Mammary epithelial cell (primary cell): ENCODE data around the gene VCP.

Source experiments
- CTCF ChIP-seq, 2 donors: IDR thresholded peaks in 1 of 2; conservative IDR thresholded peaks in 1 of 2; 2 replicates each; pipeline ENCODE4 v1.5.1; 2011 to 2012; ENCODE audit warnings: inconsistent platforms in 2 of 2, low read length in 2 of 2, mild to moderate bottlenecking in 2 of 2, control low read depth in 1 of 2, low read depth in 1 of 2; ENCODE audit not compliant: insufficient read depth in 1 of 2; ENCODE audit errors: extremely low read depth in 1 of 2
- EZH2 ChIP-seq: IDR thresholded peaks from 2 replicates; pipeline ENCODE4 v1.6.1; 2012; ENCODE audit warnings: low read length, inconsistent platforms, borderline replicate concordance

- TF ChIP-seq CTCF (conservative IDR thresholded peaks at IDR 0.05 in 1 of 2, IDR thresholded peaks at IDR 0.05 in 1 of 2; ENCODE audit: extremely low read depth in 1 of 2, insufficient read depth in 1 of 2, low read depth in 1 of 2, low read length in 2 of 2) = no peak
- TF ChIP-seq EZH2 = no peak
These were observed 44.6 kb downstream of the VCP start for GRCh38 chr9:35027860-35028259.
